Endothelial cell of umbilical vein (primary cell): ENCODE data around the gene GOLPH3L. TPM values are rescaled to one million over a fixed set of nuclear protein-coding genes. Genes with fewer than 3 reads are reported as not detected.

Experiments used
- BruUV-seq: library from RNA; stranded (reverse); fragments of 400-500 nt; replicated peaks from 2 replicates; lab custom pipeline; 2021; lab: Mats Ljungman, UMichigan
- CTCF ChIA-PET: fragments of 300-600, 350-600 bp; sonication (Branson Sonifier 250); formaldehyde crosslinking; loops from one replicate; lab custom pipeline; 2021; ENCODE audit warnings: antibody characterized with exemption, inconsistent platforms; lab: Charles Lee
- POLR2A ChIA-PET: fragments of 300-600, 350-600 bp; sonication (Branson Sonifier 250); formaldehyde crosslinking; loops from one replicate; lab custom pipeline; 2021; ENCODE audit warnings: antibody characterized with exemption, inconsistent platforms; lab: Charles Lee
- DNase-seq: peaks from one replicate; pipeline ENCODE4 v3.0.0-alpha.2; 2011; ENCODE audit warnings: low read depth, low spot score
- FAIRE-seq: peaks from 2 replicates; lab custom pipeline; 2011; peaks lifted over from hg19 to GRCh38; lab: Jason Lieb, UNC
- H2AFZ ChIP-seq: 2 replicates; pipeline ENCODE4 v1.6.0; 2012; ENCODE audit warnings: low read depth, low read length, control low read depth, inconsistent platforms
- H3K27ac ChIP-seq: 2 replicates; pipeline ENCODE4 v1.5.1; 2011; ENCODE audit warnings: low read depth, mild to moderate bottlenecking, control low read depth, low read length, moderate library complexity; ENCODE audit not compliant: insufficient read depth
- H3K27me3 ChIP-seq, 2 experiments: 2 replicates each; pipeline versions ENCODE4 v1.6.0 to v1.6.1; 2011; ENCODE audit warnings: low read length in 2 of 2, mixed read lengths in 1 of 2; ENCODE audit not compliant: control insufficient read depth in 2 of 2, insufficient read depth in 2 of 2
- H3K36me3 ChIP-seq, 2 experiments: 2 replicates in 1 of 2; 3 replicates in 1 of 2; pipeline ENCODE4 v1.5.1; 2011; ENCODE audit warnings: low read length in 2 of 2, mild to moderate bottlenecking in 1 of 2, moderate library complexity in 1 of 2; ENCODE audit not compliant: control insufficient read depth in 2 of 2, insufficient read depth in 2 of 2; ENCODE audit errors: extremely low read depth in 1 of 2
- H3K4me1 ChIP-seq: 3 replicates; pipeline ENCODE4 v1.5.1; 2011; ENCODE audit warnings: mild to moderate bottlenecking, low read length; ENCODE audit not compliant: control insufficient read depth, insufficient read depth; ENCODE audit errors: extremely low read depth
- H3K4me2 ChIP-seq: 2 replicates; pipeline ENCODE4 v1.6.1; 2011; ENCODE audit warnings: low read length, control low read depth, mixed read lengths; ENCODE audit not compliant: insufficient read depth
- H3K4me3 ChIP-seq, 3 experiments: fragments of 200-600 bp in 1 of 3; sonication (generic), shearing (Covaris generic) in 1 of 3; replicated peaks in 1 of 3; 2 replicates each; pipeline ENCODE4 v1.5.1; 2011 to 2016; ENCODE audit warnings: control low read depth in 3 of 3, low read length in 3 of 3, mild to moderate bottlenecking in 2 of 3, inconsistent platforms in 1 of 3, low read depth in 1 of 3, moderate library complexity in 1 of 3; ENCODE audit not compliant: insufficient read depth in 1 of 3
- H3K79me2 ChIP-seq: 2 replicates; pipeline ENCODE4 v1.6.0; 2012; ENCODE audit warnings: low read length, inconsistent platforms; ENCODE audit not compliant: control insufficient read depth, insufficient read depth
- H3K9ac ChIP-seq: replicated peaks from 2 replicates; pipeline ENCODE3; 2011; ENCODE audit warnings: low read length, control low read depth; ENCODE audit not compliant: insufficient read depth; ENCODE audit errors: extremely low read depth
- H3K9me1 ChIP-seq: replicated peaks from 3 replicates; pipeline ENCODE4 v1.6.0; 2011; ENCODE audit warnings: mild to moderate bottlenecking, low read length; ENCODE audit not compliant: control insufficient read depth, insufficient read depth; ENCODE audit errors: extremely low read depth
- H3K9me3 ChIP-seq: replicated peaks from 2 replicates; pipeline ENCODE4 v1.5.1; 2012; ENCODE audit warnings: low read length, inconsistent platforms; ENCODE audit not compliant: control insufficient read depth, insufficient read depth
- H4K20me1 ChIP-seq: replicated peaks from 2 replicates; pipeline ENCODE3; 2011; ENCODE audit warnings: mild to moderate bottlenecking, low read length; ENCODE audit not compliant: control insufficient read depth, insufficient read depth; ENCODE audit errors: extremely low read depth
- CTCF ChIP-seq, 2 donors: IDR thresholded peaks; 1 replicate in 1 of 2; 2 replicates in 1 of 2; pipeline ENCODE4 v1.5.1; 2011; ENCODE audit warnings: low read length in 2 of 2, mild to moderate bottlenecking in 2 of 2, moderate library complexity in 2 of 2, control low read depth in 1 of 2, inconsistent platforms in 1 of 2, low read depth in 1 of 2; ENCODE audit not compliant: insufficient read depth in 1 of 2; ENCODE audit errors: extremely low read depth in 1 of 2
- EZH2 ChIP-seq: IDR thresholded peaks from 2 replicates; pipeline ENCODE4 v1.6.1; 2012; ENCODE audit warnings: borderline replicate concordance, low read depth, mild to moderate bottlenecking, moderate library complexity, low read length, inconsistent platforms; ENCODE audit not compliant: severe bottlenecking
- FOS ChIP-seq: IDR thresholded peaks from 2 replicates; pipeline ENCODE4 v1.6.1; 2011; ENCODE audit warnings: mild to moderate bottlenecking, low read length, moderate library complexity, borderline replicate concordance; ENCODE audit not compliant: insufficient read depth
- GATA2 ChIP-seq: IDR thresholded peaks from 2 replicates; pipeline ENCODE4 v1.7.0; 2011; ENCODE audit warnings: low read depth, mild to moderate bottlenecking, moderate library complexity, mixed read lengths, low read length; ENCODE audit not compliant: insufficient read length, insufficient read depth
- JUN ChIP-seq: IDR thresholded peaks from 2 replicates; pipeline ENCODE4 v1.6.1; 2011; ENCODE audit warnings: borderline replicate concordance, low read depth; ENCODE audit not compliant: insufficient read length, insufficient read depth
- MAX ChIP-seq: IDR thresholded peaks from 2 replicates; pipeline ENCODE4 v1.6.1; 2011; ENCODE audit not compliant: insufficient read depth, insufficient read length
- MYC ChIP-seq: IDR thresholded peaks from one replicate; pipeline ENCODE4 v1.6.1; 2011; ENCODE audit warnings: mild to moderate bottlenecking, low read depth, low read length
- POLR2A ChIP-seq: IDR thresholded peaks from 2 replicates; pipeline ENCODE4 v1.6.1; 2012; ENCODE audit warnings: low read depth, mild to moderate bottlenecking, control low read depth, low read length
- POLR2AphosphoS5 ChIP-seq: IDR thresholded peaks from 2 replicates; pipeline ENCODE4 v1.6.1; 2012; ENCODE audit warnings: low read depth, mild to moderate bottlenecking, control low read depth, low read length, moderate library complexity; ENCODE audit not compliant: insufficient read depth
- dilution Hi-C: fragments of 300-500 bp; cut with MboI; formaldehyde crosslinking; loops from one replicate; pipeline ENCODE4 v1.15.0; 2019; ENCODE audit warnings: low sequenced_read_pairs; ENCODE audit not compliant: extremely low pct_ligation_motif_present
- intact Hi-C: fragments of 100-400 bp; cut with micrococcal nuclease; formaldehyde crosslinking; loops from one replicate; pipeline ENCODE4 v1.10.0; 2022
- polyA plus RNA-seq, 4 experiments: library from polyadenylated mRNA; depleted of rRNA in 3 of 4; stranded (reverse) in 3 of 4; unstranded in 1 of 4; fragments of >200 nt; gene quantifications; 2 replicates each; pipeline versions ENCODE4 v1.2.1 to v1.2.3, GENCODE V29; 2011 to 2012; ENCODE audit warnings: missing spikeins in 1 of 4
- total RNA-seq: library from RNA; stranded (reverse); gene quantifications from 2 replicates; pipeline ENCODE4 v1.2.3, GENCODE V29; 2021

The GOLPH3L gene
- total and polyA plus RNA-seq, 2 donors (not counting 3 experiments of a cell fraction or from before 2014, with no cell fraction given), result 15.7 to 34.9 TPM

- ChIA-PET CTCF (interaction anchor here (0.9 to 2.2 kb wide), 2 partner anchors 11 to 105 kb away, joined by 3 to 7 read pairs; partner anchors contain the start of gene GOLPH3L), POLR2A (no interaction called here)
- Histone ChIP-seq H3K4me2 (no peak overlapping the region), H3K9ac (no peak overlapping the region), H3K4me3 (no peak overlapping the region), H3K9me1 (no peaks in the 10 kb centered on the region), H4K20me1 (no peaks in the 10 kb centered on the region), H3K27ac (no peak overlapping the region), H3K9me3 (no peaks in the 10 kb centered on the region), H3K36me3 (no peaks in the 10 kb centered on the region), H3K79me2 (no peaks in the 10 kb centered on the region), H3K27me3 (no peaks in the 10 kb centered on the region), H2AFZ (no peak overlapping the region), H3K4me1 (no peaks in the 10 kb centered on the region)
- no peak for DNase-seq
- TF ChIP-seq CTCF (IDR thresholded peaks at IDR 0.05; ENCODE audit: extremely low read depth in 1 of 2, insufficient read depth in 1 of 2, low read depth in 1 of 2, low read length in 2 of 2) (no peak), POLR2A (no peak), MYC (no peak), JUN (no peak), FOS (no peak), GATA2 (no peak), EZH2 (no peak), MAX (no peak), POLR2AphosphoS5 (no peak)
- intact Hi-C loops, result no loop called here
- no TSS peak for BruUV-seq
- dilution Hi-C loops, result no loop called here
- FAIRE-seq, result no peak
Measured at GRCh38 chr1:150708595-150708994, 11.6 kb upstream of the GOLPH3L start.
